K562 (cell line): ENCODE results near the gene ASIC3. TPM values are rescaled to one million over a fixed set of nuclear protein-coding genes. Genes with fewer than 3 reads are reported as not detected.

ENCODE experiments used
- CXXC5 ChIP-seq: fragments of 250-450 bp; sonication (Bioruptor Pico); IDR thresholded peaks from 2 replicates; pipeline ENCODE4 v1.8.0; 2022; ENCODE audit warnings: inconsistent platforms, mild to moderate bottlenecking, moderate library complexity
- E2F1 ChIP-seq: sonication (generic); formaldehyde crosslinking; IDR thresholded peaks from 2 replicates; pipeline ENCODE4 v1.8.1; 2023; ENCODE audit warnings: mild to moderate bottlenecking, missing genetic modification reagents, moderate library complexity
- FOXP4 ChIP-seq: sonication (generic); formaldehyde crosslinking; IDR thresholded peaks from 2 replicates; pipeline ENCODE4 v1.8.0; 2022; ENCODE audit warnings: mild to moderate bottlenecking, missing genetic modification reagents, borderline replicate concordance
- GMEB1 ChIP-seq: fragments of 250-450 bp; sonication (Bioruptor Pico); IDR thresholded peaks from 2 replicates; pipeline ENCODE4 v1.4.0; 2020; ENCODE audit warnings: mild to moderate bottlenecking
- IFI16 ChIP-seq: fragments of 250-450 bp; sonication (Bioruptor Pico); IDR thresholded peaks from 2 replicates; pipeline ENCODE4 v2.1.2; 2022; ENCODE audit warnings: mild to moderate bottlenecking, inconsistent platforms
- JUNB ChIP-seq: fragments of 450-650 bp; formaldehyde crosslinking; conservative IDR thresholded peaks from 2 replicates; pipeline ENCODE4 v1.4.0; 2020; ENCODE audit warnings: mild to moderate bottlenecking
- MAFG ChIP-seq: fragments of 450-650 bp; conservative IDR thresholded peaks from 2 replicates; pipeline ENCODE4 v1.6.1; 2016; ENCODE audit warnings: missing genetic modification characterization, missing compliant biosample characterization
- MIER1 ChIP-seq: fragments of 450-650 bp; IDR thresholded peaks from 2 replicates; pipeline ENCODE4 v1.6.1; 2016; ENCODE audit warnings: antibody characterized with exemption, mild to moderate bottlenecking, low read depth
- NRF1 ChIP-seq, 2 experiments: fragments of 450-650 bp; IDR thresholded peaks in 1 of 2; conservative IDR thresholded peaks in 1 of 2; 2 replicates each; pipeline ENCODE4 v1.6.1; 2014; ENCODE audit warnings: mild to moderate bottlenecking in 2 of 2
- PCBP1 ChIP-seq: fragments of 200-400 bp; formaldehyde crosslinking; IDR thresholded peaks from 2 replicates; pipeline ENCODE4 v1.6.1; 2018; ENCODE audit warnings: mild to moderate bottlenecking, low read depth, low read length; ENCODE audit not compliant: poor library complexity, severe bottlenecking
- POLR3G ChIP-seq: IDR thresholded peaks from 2 replicates; pipeline ENCODE4 v1.6.1; 2011; ENCODE audit not compliant: insufficient read length, insufficient replicate concordance; ENCODE audit errors: extremely low read depth
- SUPT5H ChIP-seq: fragments of 450-650 bp; IDR thresholded peaks from 2 replicates; pipeline ENCODE4 v1.6.1; 2016
- TEAD4 ChIP-seq, 2 experiments: sonication (generic) in 1 of 2; formaldehyde crosslinking in 1 of 2; IDR thresholded peaks; 2 replicates each; pipeline versions ENCODE4 v1.6.1 to v1.8.0; 2012 to 2022; ENCODE audit warnings: borderline replicate concordance in 1 of 2, inconsistent platforms in 1 of 2, low read length in 1 of 2, mild to moderate bottlenecking in 1 of 2, missing genetic modification reagents in 1 of 2
- ZC3H11A ChIP-seq: IDR thresholded peaks from 2 replicates; pipeline ENCODE4 v1.6.1; 2012; ENCODE audit warnings: low read depth, low read length, improper control_type of control experiment
- ZNF212 ChIP-seq: fragments of 450-650 bp; formaldehyde crosslinking; IDR thresholded peaks from 2 replicates; pipeline ENCODE4 v1.4.0; 2020; ENCODE audit warnings: mild to moderate bottlenecking
- ZNF449 ChIP-seq: fragments of 250-450 bp; sonication (Bioruptor Pico); IDR thresholded peaks from 2 replicates; pipeline ENCODE4 v1.8.0; 2022; ENCODE audit warnings: moderate library complexity, mild to moderate bottlenecking, inconsistent platforms
- ZNF589 ChIP-seq: fragments of 200-800 bp; sonication (Bioruptor generic); IDR thresholded peaks from 2 replicates; pipeline ENCODE4 v1.6.1; 2016; ENCODE audit warnings: low read depth, missing genetic modification characterization, missing compliant biosample characterization
- ZSCAN32 ChIP-seq: fragments of 450-650 bp; formaldehyde crosslinking; IDR thresholded peaks from 2 replicates; pipeline ENCODE4 v1.4.0; 2020; ENCODE audit warnings: mild to moderate bottlenecking, moderate library complexity
- polyA plus RNA-seq, 8 experiments: library from polyadenylated mRNA; depleted of rRNA in 4 of 8; stranded (reverse) in 5 of 8; unstranded in 3 of 8; fragments of >200 nt; fragmentation: Nextera tagmentation in 2 of 8; fragmentation: Illumina TruSeq in 1 of 8; extraction: Ambion mirVana in 2 of 8; extraction: Trizol in 1 of 8; gene quantifications; 2 replicates each; pipeline versions ENCODE4 v1.2.1 to v1.2.3, GENCODE V29; 2011 to 2014; ENCODE audit warnings: inconsistent platforms in 1 of 8, missing spikeins in 1 of 8
- total RNA-seq, 7 experiments: library from RNA; depleted of rRNA in 6 of 7; stranded (reverse); fragments of >200 nt in 6 of 7; fragmentation: Illumina TruSeq in 2 of 7; extraction: Trizol in 2 of 7; gene quantifications; 2 replicates each; pipeline versions ENCODE4 v1.2.1 to v1.2.3, GENCODE V29; 2011 to 2021; ENCODE audit warnings: low replicate concordance in 1 of 7

The ASIC3 gene
- total and polyA plus RNA-seq, 9 of the 15 experiments (the other 6 are each of a cell fraction or from before 2014, with no cell fraction given) = 0.11 to 5.0 (median 0.87) TPM

- TF ChIP-seq E2F1 (CRISPR knock-in tag) = peak; percentile 93
- no peak for TF ChIP-seq IFI16 (CRISPR knock-in tag)
- peak; percentile 97 for TF ChIP-seq CXXC5 (CRISPR knock-in tag)
- no peak for TF ChIP-seq ZNF449 (CRISPR knock-in tag)
- peak; percentile 90 for TF ChIP-seq GMEB1 (CRISPR knock-in tag)
- TF ChIP-seq ZC3H11A = no peak
- peak; percentile 22; the same call in 1 of the 2 replicates for TF ChIP-seq ZNF212 (CRISPR knock-in tag)
- TF ChIP-seq MIER1 = no peak
- no peak for TF ChIP-seq POLR3G
- TF ChIP-seq ZNF589 (CRISPR knock-in tag) = no peak
- TF ChIP-seq NRF1 (conservative IDR thresholded peaks at IDR 0.05 in 1 of 2, IDR thresholded peaks at IDR 0.05 in 1 of 2) = peak; percentile 84 to 86
- no peak for TF ChIP-seq MAFG (tag)
- no peak for TF ChIP-seq FOXP4 (CRISPR knock-in tag)
- no peak; the same call in 1 of the 2 replicates for TF ChIP-seq TEAD4 (IDR thresholded peaks at IDR 0.05; ENCODE audit: low read length)
- TF ChIP-seq TEAD4 (CRISPR knock-in tag; IDR thresholded peaks at IDR 0.05; ENCODE audit: borderline replicate concordance) = no peak
- TF ChIP-seq ZSCAN32 (CRISPR knock-in tag) = peak; percentile 14; the same call in 1 of the 2 replicates
- TF ChIP-seq JUNB (CRISPR knock-in tag) = no peak
- TF ChIP-seq PCBP1 = no peak
- TF ChIP-seq SUPT5H = peak; percentile 95
These were observed 32.3 kb downstream of the ASIC3 start, which contains the start of gene FASTK (continued) for GRCh38 chr7:151080522-151081169.
